Gastrocnemius medialis (tissue), 4 donors: ENCODE results near the gene AP3B1.

Source experiments
- CTCF ChIP-seq, 5 experiments: fragments of 450-650 bp in 3 of 5; fragments of 200-600 bp in 2 of 5; sonication (generic) in 2 of 5; IDR thresholded peaks in 4 of 5; conservative IDR thresholded peaks in 1 of 5; 1 replicate in 4 of 5; 2 replicates in 1 of 5; pipeline ENCODE4 v1.5.1; 2016 to 2019; ENCODE audit warnings: antibody characterized with exemption in 5 of 5, mild to moderate bottlenecking in 3 of 5, moderate library complexity in 3 of 5
- POLR2A ChIP-seq, 2 donors: fragments of 450-650 bp; IDR thresholded peaks; one replicate each; pipeline ENCODE4 v1.6.1; 2017; ENCODE audit warnings: antibody characterized with exemption in 2 of 2, mild to moderate bottlenecking in 2 of 2, moderate library complexity in 2 of 2

DNA sequence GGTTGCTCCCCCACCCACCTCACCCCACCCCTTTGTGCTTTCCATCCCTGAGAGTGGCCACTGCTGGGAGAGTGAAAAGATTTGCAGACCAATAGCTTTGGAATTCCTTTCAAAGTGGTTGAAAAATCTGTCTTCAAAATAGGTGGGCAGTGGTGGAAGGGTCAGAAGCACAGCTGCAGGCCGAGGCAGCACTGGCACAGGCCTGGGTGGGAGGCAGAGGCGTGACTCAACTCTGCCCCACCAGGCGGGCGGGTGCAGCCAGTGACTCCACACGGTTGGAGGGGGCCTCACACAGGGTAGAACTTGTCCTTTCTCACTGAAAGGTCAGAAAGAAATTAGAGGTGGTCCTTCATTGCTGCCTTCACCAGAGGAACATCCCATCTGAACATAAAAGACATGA is 303.4 kb downstream of the AP3B1 start:
- no peak for TF ChIP-seq CTCF (IDR thresholded peaks at IDR 0.05 in 4 of 5, conservative IDR thresholded peaks at IDR 0.05 in 1 of 5)
- TF ChIP-seq POLR2A (IDR thresholded peaks at IDR 0.05) = no peak
